Left lung (tissue), 10 donors: ENCODE results near the gene FRMD1. TPM values are rescaled to one million over a fixed set of nuclear protein-coding genes. Genes with fewer than 3 reads are reported as not detected.

Experiments used
- ATAC-seq: fragments of 200-7000 bp; cut with Tn5 transposase; one replicate; pipeline ENCODE4 v1.9.1; 2020; ENCODE audit warnings: moderate library complexity
- DNase-seq, 4 donors: peaks; one replicate each; pipeline ENCODE4 v3.0.0-alpha.2; 2013 to 2020
- H3K27ac ChIP-seq, 2 donors: fragments of 200-600 bp; sonication (generic) in 1 of 2; one replicate each; pipeline versions ENCODE4 v1.5.0 to v1.8.0; 2020 to 2021
- H3K27me3 ChIP-seq, 2 donors: fragments of 200-600 bp; sonication (generic) in 1 of 2; one replicate each; pipeline versions ENCODE4 v1.5.0 to v1.8.0; 2020 to 2021
- H3K36me3 ChIP-seq, 2 donors: fragments of 200-600 bp; sonication (generic) in 1 of 2; one replicate each; pipeline versions ENCODE4 v1.5.0 to v1.8.0; 2020 to 2021
- H3K4me1 ChIP-seq, 2 donors: fragments of 200-600 bp; one replicate each; pipeline ENCODE4 v1.8.0; 2021
- H3K4me3 ChIP-seq, 2 donors: fragments of 200-600 bp; sonication (generic) in 1 of 2; one replicate each; pipeline versions ENCODE4 v1.5.0 to v1.8.0; 2020 to 2021; ENCODE audit warnings: mild to moderate bottlenecking in 1 of 2
- H3K9me3 ChIP-seq, 2 donors: fragments of 200-600 bp; sonication (generic) in 1 of 2; one replicate each; pipeline versions ENCODE4 v1.5.0 to v1.8.0; 2020 to 2021
- intact Hi-C, 2 donors: fragments of 100-400 bp; cut with DNase I; formaldehyde crosslinking; loops; one replicate each; pipeline versions ENCODE4 v1.11.2 to v1.14.2; 2022
- polyA plus RNA-seq, 6 donors: library from polyadenylated mRNA; unstranded; fragments of 120-200 nt; gene quantifications; one replicate each; pipeline ENCODE4 v1.2.1, GENCODE V29; 2013; ENCODE audit not compliant: insufficient read length in 6 of 6
- total RNA-seq, 2 donors: library from RNA; stranded (reverse); fragmentation: NEBNext Ultra II Directional; extraction: Animal tissue kit (Norgen Biotek cat#: 25700); gene quantifications; one replicate each; pipeline ENCODE4 v1.2.1, GENCODE V29; 2021
- TF ChIP-seq, protein P1 (sequence below), 2 donors: fragments of 200-600 bp; sonication (generic) in 1 of 2; IDR thresholded peaks; one replicate each; pipeline versions ENCODE4 v1.5.0 to v1.8.0; 2021; ENCODE audit warnings: antibody characterized with exemption in 2 of 2
- donor health status: DM: no; HTN: yes; CAD: no.
- donor health status: DM: no; HTN: no; CAD: no.

FRMD1 gene
- total and polyA plus RNA-seq, 8 donors = 3.4 to 7.2 (median 6.0) TPM; not detected in 2

DNA sequence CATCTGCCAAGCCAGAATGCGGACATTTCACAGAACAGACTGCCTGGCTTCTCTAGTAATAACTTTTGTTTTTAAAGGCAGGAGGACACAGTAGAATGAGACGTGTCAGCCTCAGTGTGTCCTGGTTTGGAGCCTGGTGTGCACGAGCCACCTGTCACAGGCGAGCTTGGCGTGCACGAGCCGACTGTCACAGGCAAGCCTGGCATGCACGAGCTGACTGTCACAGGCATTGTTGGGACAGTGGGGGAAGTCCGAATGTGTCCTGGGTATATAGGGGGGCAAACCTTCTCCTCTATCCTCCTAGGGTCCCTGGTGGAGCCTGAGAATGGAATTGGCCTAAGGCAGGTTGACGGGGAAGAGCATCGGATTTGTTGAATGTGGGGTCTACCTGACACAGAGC is 74.1 kb downstream of the FRMD1 start:
- Histone ChIP-seq H3K4me1 (peaks cover 4 to 5% of the 10 kb centered on the region in 2 donors), H3K36me3 (no peaks in the 10 kb centered on the region), H3K9me3 (peaks cover 0 to 4% of the 10 kb centered on the region in 2 donors), H3K27ac (no peak overlapping the region), H3K4me3 (no peak overlapping the region), H3K27me3 (no peaks in the 10 kb centered on the region)
- ATAC-seq (no peak), DNase-seq (no peak)
- TF ChIP-seq, protein P1, sequence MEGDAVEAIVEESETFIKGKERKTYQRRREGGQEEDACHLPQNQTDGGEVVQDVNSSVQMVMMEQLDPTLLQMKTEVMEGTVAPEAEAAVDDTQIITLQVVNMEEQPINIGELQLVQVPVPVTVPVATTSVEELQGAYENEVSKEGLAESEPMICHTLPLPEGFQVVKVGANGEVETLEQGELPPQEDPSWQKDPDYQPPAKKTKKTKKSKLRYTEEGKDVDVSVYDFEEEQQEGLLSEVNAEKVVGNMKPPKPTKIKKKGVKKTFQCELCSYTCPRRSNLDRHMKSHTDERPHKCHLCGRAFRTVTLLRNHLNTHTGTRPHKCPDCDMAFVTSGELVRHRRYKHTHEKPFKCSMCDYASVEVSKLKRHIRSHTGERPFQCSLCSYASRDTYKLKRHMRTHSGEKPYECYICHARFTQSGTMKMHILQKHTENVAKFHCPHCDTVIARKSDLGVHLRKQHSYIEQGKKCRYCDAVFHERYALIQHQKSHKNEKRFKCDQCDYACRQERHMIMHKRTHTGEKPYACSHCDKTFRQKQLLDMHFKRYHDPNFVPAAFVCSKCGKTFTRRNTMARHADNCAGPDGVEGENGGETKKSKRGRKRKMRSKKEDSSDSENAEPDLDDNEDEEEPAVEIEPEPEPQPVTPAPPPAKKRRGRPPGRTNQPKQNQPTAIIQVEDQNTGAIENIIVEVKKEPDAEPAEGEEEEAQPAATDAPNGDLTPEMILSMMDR (IDR thresholded peaks at IDR 0.05) = no peak
- intact Hi-C loops = no loop called here

DNA sequence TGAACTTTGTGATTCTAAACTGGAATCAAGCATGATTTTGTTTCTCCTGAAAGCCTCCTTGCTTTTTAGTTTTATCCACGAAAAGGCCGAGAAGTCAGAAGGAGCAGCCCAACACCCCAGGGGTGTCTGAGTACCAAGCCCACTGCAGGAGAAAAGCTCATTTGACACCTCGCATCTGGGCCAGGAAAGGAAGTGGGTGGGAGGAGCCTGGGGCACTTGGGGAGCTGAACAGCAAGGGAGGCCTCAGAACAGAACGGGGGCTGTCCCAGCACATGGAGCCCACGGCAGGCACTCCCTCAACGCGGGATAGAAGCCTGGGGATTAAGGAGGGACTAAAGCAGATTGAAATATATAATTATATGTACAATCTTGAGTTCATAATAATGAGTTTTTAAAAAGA is 75.0 kb downstream of the FRMD1 start:
- ATAC-seq (no peak), DNase-seq (no peak)
- H3K27me3 ChIP-seq = no peaks in the 10 kb centered on the region
- intact Hi-C loops = no loop called here
- H3K4me1 ChIP-seq = peaks cover 4 to 5% of the 10 kb centered on the region in 2 donors
- H3K9me3 ChIP-seq = no peaks in the 10 kb centered on the region
- H3K27ac ChIP-seq = no peak overlapping the region
- H3K36me3 ChIP-seq = no peaks in the 10 kb centered on the region
- TF ChIP-seq, protein P1 (IDR thresholded peaks at IDR 0.05) = no peak
- H3K4me3 ChIP-seq = no peak overlapping the region

Other genes with a start within 250 kb of the FRMD1 start
- gene KIF25, start 81.5 kb downstream of the FRMD1 start, total RNA-seq = 1 to 10 TPM in 1 of 2 donors, under 1 TPM in 1; 0.63 to 1.2 TPM
- gene KIF25, start 81.5 kb downstream of the FRMD1 start, polyA plus RNA-seq = 10 to 100 TPM; 10.2 to 14.8 (median 12.7) TPM
- 1 to 10 TPM; 1.4 to 1.6 TPM for gene DACT2, start 240.6 kb upstream of the FRMD1 start, total RNA-seq
- gene DACT2, start 240.6 kb upstream of the FRMD1 start, polyA plus RNA-seq = 10 to 100 TPM; 31.6 to 50.1 (median 41.7) TPM